Breast epithelium (tissue), 4 donors: ENCODE data around the gene FN3K. TPM values are rescaled to one million over a fixed set of nuclear protein-coding genes. Genes with fewer than 3 reads are reported as not detected.

Experiments used
- DNase-seq, 2 donors: peaks; one replicate each; pipeline ENCODE4 v3.0.0-alpha.2; 2019; ENCODE audit warnings: low spot score in 2 of 2
- H3K27ac ChIP-seq, 2 donors: fragments of 200-600 bp; sonication (generic) in 1 of 2; one replicate each; pipeline ENCODE4 v1.5.1; 2016 to 2019; ENCODE audit warnings: mild to moderate bottlenecking in 1 of 2
- H3K27me3 ChIP-seq, 2 donors: fragments of 200-600 bp; sonication (generic) in 1 of 2; one replicate each; pipeline versions ENCODE4 v1.5.1 to v1.6.0; 2017 to 2019; ENCODE audit warnings: control low read depth in 1 of 2, mild to moderate bottlenecking in 1 of 2
- H3K36me3 ChIP-seq: fragments of 200-600 bp; one replicate; pipeline ENCODE4 v1.5.1; 2019
- H3K4me1 ChIP-seq, 2 donors: fragments of 200-600 bp; sonication (generic); one replicate each; pipeline ENCODE4 v1.5.1; 2016 to 2019; ENCODE audit warnings: control low read depth in 1 of 2
- H3K4me3 ChIP-seq, 3 donors: fragments of 200-600 bp; sonication (generic); 1 replicate in 2 of 3; 2 replicates in 1 of 3; pipeline ENCODE4 v1.5.1; 2016 to 2019; ENCODE audit warnings: mild to moderate bottlenecking in 3 of 3, moderate library complexity in 2 of 3
- H3K9me3 ChIP-seq, 2 donors: fragments of 200-600 bp; sonication (generic) in 1 of 2; one replicate each; pipeline ENCODE4 v1.5.1; 2016 to 2019; ENCODE audit warnings: control low read depth in 1 of 2
- POLR2A ChIP-seq: fragments of 450-650 bp; IDR thresholded peaks from one replicate; pipeline ENCODE4 v1.6.1; 2016; ENCODE audit warnings: antibody characterized with exemption, mild to moderate bottlenecking, moderate library complexity
- POLR2AphosphoS5 ChIP-seq, 3 donors: sonication (generic); formaldehyde crosslinking; IDR thresholded peaks; one replicate each; pipeline ENCODE4 v1.6.1; 2017; ENCODE audit warnings: antibody characterized with exemption in 3 of 3
- intact Hi-C: fragments of 100-400 bp; cut with DNase I; formaldehyde crosslinking; loops from one replicate; pipeline ENCODE4 v1.15.1; 2023; ENCODE audit warnings: low total_unique reads
- total RNA-seq, 3 donors: library from RNA; depleted of rRNA; stranded (reverse); fragments of >200 nt; gene quantifications; one replicate each; pipeline ENCODE4 v1.1.0, GENCODE V29; 2016
- TF ChIP-seq, protein P1 (sequence below), 3 donors: fragments of 450-650 bp; IDR thresholded peaks; one replicate each; pipeline ENCODE4 v1.5.1; 2016 to 2017; ENCODE audit warnings: antibody characterized with exemption in 3 of 3, mild to moderate bottlenecking in 3 of 3, moderate library complexity in 3 of 3

FN3K gene
- total RNA-seq, 3 donors from 2014 or later = 4.5 to 9.4 (median 7.2) TPM

DNA sequence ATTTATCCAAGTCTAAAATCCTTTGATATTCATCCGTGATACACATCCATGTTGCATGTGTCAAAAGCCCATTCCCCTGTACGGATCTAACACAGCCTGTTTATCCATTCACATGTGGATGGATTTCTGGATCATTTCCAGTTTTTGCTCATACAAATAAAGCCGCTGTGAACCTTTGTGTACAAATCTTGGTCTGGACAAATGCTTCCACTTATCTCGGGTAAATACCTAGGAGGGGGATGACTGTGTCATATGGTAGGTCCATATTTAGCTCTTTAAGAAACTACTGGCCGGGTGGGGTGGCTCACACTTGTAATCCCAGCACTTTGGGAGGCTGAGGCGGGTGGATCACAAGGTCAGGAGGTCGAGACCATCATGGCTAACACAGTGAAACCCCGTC is 10.1 kb downstream of the FN3K start:
- H3K4me3 ChIP-seq = no peak overlapping the region
- H3K36me3 ChIP-seq = no peaks in the 10 kb centered on the region
- no peak for DNase-seq
- TF ChIP-seq, protein P1, sequence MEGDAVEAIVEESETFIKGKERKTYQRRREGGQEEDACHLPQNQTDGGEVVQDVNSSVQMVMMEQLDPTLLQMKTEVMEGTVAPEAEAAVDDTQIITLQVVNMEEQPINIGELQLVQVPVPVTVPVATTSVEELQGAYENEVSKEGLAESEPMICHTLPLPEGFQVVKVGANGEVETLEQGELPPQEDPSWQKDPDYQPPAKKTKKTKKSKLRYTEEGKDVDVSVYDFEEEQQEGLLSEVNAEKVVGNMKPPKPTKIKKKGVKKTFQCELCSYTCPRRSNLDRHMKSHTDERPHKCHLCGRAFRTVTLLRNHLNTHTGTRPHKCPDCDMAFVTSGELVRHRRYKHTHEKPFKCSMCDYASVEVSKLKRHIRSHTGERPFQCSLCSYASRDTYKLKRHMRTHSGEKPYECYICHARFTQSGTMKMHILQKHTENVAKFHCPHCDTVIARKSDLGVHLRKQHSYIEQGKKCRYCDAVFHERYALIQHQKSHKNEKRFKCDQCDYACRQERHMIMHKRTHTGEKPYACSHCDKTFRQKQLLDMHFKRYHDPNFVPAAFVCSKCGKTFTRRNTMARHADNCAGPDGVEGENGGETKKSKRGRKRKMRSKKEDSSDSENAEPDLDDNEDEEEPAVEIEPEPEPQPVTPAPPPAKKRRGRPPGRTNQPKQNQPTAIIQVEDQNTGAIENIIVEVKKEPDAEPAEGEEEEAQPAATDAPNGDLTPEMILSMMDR (IDR thresholded peaks at IDR 0.05) = no peak
- TF ChIP-seq POLR2A = no peak
- TF ChIP-seq POLR2AphosphoS5 (IDR thresholded peaks at IDR 0.05) = no peak
- H3K9me3 ChIP-seq = peaks cover 0 to 10% of the 10 kb centered on the region in 2 donors
- no peak overlapping the region for H3K27ac ChIP-seq
- H3K4me1 ChIP-seq = no peaks in the 10 kb centered on the region
- intact Hi-C loops = no loop called here
- H3K27me3 ChIP-seq = no peaks in the 10 kb centered on the region

DNA sequence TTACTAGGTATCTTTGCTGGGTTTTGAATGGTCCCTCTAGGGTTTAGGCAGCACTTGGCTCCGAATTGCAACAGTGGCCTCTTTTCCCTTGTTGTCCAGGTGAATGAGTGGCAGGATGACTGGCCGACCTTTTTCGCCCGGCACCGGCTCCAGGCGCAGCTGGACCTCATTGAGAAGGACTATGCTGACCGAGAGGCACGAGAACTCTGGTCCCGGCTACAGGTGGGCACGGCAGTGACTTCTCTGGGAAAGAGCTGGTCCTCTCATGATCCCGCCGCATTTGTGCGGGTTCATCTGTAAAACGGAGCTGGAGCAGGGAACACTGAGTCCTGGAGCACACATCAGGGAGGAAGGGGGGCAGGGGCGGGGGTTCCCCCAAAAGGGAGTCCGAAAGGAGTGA is 13.3 kb downstream of the FN3K start:
- DNase-seq = no peak
- intact Hi-C loops = no loop called here
- peaks cover 2 to 6% of the 10 kb centered on the region in 2 donors for H3K4me1 ChIP-seq

DNA sequence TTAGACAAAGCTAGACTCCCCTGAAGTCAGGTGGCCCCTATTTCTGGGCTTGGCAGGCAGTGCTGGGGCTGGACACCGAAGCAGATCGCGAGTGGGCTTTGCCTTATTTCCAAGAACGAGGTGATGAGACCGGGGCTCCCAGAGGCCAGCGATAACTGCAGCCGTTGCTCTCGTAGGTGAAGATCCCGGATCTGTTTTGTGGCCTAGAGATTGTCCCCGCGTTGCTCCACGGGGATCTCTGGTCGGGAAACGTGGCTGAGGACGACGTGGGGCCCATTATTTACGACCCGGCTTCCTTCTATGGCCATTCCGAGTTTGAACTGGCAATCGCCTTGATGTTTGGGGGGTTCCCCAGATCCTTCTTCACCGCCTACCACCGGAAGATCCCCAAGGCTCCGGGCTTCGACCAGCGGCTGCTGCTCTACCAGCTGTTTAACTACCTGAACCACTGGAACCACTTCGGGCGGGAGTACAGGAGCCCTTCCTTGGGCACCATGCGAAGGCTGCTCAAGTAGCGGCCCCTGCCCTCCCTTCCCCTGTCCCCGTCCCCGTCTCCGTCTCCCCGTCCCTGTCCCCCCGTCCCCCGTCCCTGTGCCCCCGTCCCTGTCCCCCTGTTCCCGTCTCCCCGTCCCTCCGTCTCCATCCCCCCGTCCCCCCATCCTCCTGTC is 15.0 kb downstream of the FN3K start:
- intact Hi-C loops = no loop called here
- no peak for DNase-seq
- Histone ChIP-seq H3K4me1 (peaks cover 2 to 6% of the 10 kb centered on the region in 2 donors), H3K36me3 (no peaks in the 10 kb centered on the region), H3K4me3 (no peak overlapping the region), H3K9me3 (peaks cover 0 to 10% of the 10 kb centered on the region in 2 donors), H3K27me3 (no peaks in the 10 kb centered on the region), H3K27ac (no peak overlapping the region)
- TF ChIP-seq, protein P1 (IDR thresholded peaks at IDR 0.05) = no peak

More for the DNA sequence above, 13.3 kb downstream of the FN3K start:
- Histone ChIP-seq H3K9me3 (peaks cover 0 to 10% of the 10 kb centered on the region in 2 donors), H3K27me3 (no peaks in the 10 kb centered on the region), H3K36me3 (no peaks in the 10 kb centered on the region), H3K4me3 (no peak overlapping the region), H3K27ac (no peak overlapping the region)
- TF ChIP-seq POLR2A (no peak), POLR2AphosphoS5 (IDR thresholded peaks at IDR 0.05) (no peak)
- TF ChIP-seq, protein P1 (IDR thresholded peaks at IDR 0.05) = no peak

DNA sequence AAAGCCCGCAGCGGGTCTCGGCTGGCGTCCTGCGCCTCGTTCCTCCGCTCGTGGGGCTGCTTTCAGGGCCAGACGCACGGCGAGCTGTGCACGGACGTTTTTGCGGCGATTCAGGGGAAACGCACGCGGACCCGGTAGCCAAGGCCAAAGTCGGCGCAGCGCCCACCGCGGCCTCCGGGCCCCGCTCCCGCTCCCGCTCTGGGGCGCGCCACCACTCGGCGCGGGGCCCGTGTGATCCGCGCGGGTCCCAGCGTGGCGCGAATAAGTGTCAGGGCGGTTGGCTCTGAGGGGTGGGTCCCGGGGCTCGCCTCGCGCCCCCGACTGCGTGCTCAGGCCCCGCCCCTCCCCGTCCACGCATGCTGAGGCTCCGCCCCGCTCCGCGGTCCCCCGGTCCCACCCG is 15.8 kb downstream of the FN3K start:
- no peak for DNase-seq
- H3K27ac ChIP-seq = peak overlapping the region; percentile 84 to 90
- no peaks in the 10 kb centered on the region for H3K36me3 ChIP-seq
- H3K4me3 ChIP-seq = peak overlapping the region; percentile 67 to 92 (median 78)
- H3K9me3 ChIP-seq = peaks cover 0 to 4% of the 10 kb centered on the region in 2 donors
- TF ChIP-seq, protein P1 (IDR thresholded peaks at IDR 0.05) = no peak
- TF ChIP-seq POLR2AphosphoS5 (IDR thresholded peaks at IDR 0.05) = peak in 1 of 3 donors; percentile 32
- H3K27me3 ChIP-seq = no peaks in the 10 kb centered on the region
- intact Hi-C loops = no loop called here
- H3K4me1 ChIP-seq = peaks cover 2 to 6% of the 10 kb centered on the region in 2 donors

DNA sequence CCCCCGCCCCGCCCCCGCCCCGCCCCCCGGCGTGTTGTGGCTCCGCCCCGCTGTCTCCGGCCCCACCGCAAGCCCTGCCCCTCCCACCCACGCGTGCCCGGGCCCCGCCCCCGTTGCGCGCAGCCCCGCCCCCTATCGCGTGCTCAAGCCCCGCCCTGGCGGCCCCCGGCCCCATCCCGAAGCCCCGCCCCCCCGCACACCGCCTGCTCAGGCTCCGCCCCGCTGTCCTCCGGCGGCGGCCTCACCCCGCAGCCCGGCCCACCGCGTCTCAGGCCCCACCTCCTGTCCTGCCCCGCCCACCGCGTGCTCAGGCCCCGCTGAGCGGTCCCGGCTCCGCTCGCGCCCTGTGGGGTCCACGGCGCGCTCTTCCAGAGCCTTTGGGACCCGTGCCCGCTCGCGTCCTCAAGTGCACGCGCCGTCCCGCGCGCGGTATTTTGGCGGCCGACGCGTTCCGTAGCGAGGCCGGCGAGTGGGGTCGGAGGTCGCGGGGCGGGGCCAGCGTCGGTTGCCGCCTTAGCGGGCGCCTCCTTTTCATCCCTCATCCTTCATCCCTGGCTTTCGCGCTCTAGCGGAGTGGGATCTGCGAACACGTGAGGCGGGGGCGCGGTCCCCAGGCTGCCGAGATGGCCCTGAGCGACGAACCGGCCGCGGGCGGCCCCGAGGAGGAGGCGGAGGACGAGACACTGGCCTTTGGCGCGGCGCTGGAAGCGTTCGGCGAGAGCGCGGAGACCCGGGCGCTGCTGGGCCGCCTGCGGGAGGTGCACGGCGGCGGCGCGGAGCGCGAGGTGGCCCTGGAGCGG is 16.4 kb downstream of the FN3K start, which contains the start of gene TBCD:
Gene TBCD (plus strand): TSS at position 495 of the 800 bp plus-strand sequence. CDS start 129 bp downstream, at position 624.
- Histone ChIP-seq H3K4me1 (peaks cover 2 to 6% of the 10 kb centered on the region in 2 donors), H3K9me3 (no peaks in the 10 kb centered on the region), H3K27ac (peak within 1 kb of the TSS; percentile 84 to 90), H3K4me3 (peak within 1 kb of the TSS; percentile 67 to 92 (median 78)), H3K27me3 (no peaks in the 10 kb centered on the region), H3K36me3 (no peaks in the 10 kb centered on the region)
- DNase-seq = peak; percentile 83 to 84
- TF ChIP-seq POLR2A (no peak), POLR2AphosphoS5 (IDR thresholded peaks at IDR 0.05) (peak; percentile 87 to 88 (median 88))
- intact Hi-C loops = no loop called here
